H1 (cell line): ENCODE measurements around the gene PAXX.

Experiments
- CTCF ChIP-seq, 3 experiments: IDR thresholded peaks; 1 replicate in 2 of 3; 2 replicates in 1 of 3; pipeline versions ENCODE4 v1.5.1 to v1.6.1; 2011; ENCODE audit warnings: low read length in 3 of 3, mild to moderate bottlenecking in 3 of 3, inconsistent platforms in 2 of 3, low read depth in 1 of 3, moderate library complexity in 1 of 3; ENCODE audit not compliant: insufficient read depth in 1 of 3; ENCODE audit errors: control extremely low read depth in 1 of 3
- POLR2A ChIP-seq, 2 experiments: IDR thresholded peaks; 1 replicate in 1 of 2; 2 replicates in 1 of 2; pipeline ENCODE4 v1.6.1; 2011; ENCODE audit warnings: low read depth in 2 of 2, low read length in 2 of 2, mild to moderate bottlenecking in 2 of 2; ENCODE audit errors: control extremely low read depth in 1 of 2

GRCh38 chr9:136957461-136957860 is 34.8 kb upstream of the PAXX start:
- TF ChIP-seq CTCF (IDR thresholded peaks at IDR 0.05; ENCODE audit: control extremely low read depth in 1 of 3, insufficient read depth in 1 of 3, low read depth in 1 of 3, low read length in 3 of 3) (no peak), POLR2A (IDR thresholded peaks at IDR 0.05; ENCODE audit: control extremely low read depth in 1 of 2, low read depth in 2 of 2, low read length in 2 of 2) (no peak)
